AG10803 (cell line): ENCODE results near the gene RPRML.
"Not testable (repeated sequence)": the region's sequence is repeated elsewhere in the genome, so short reads cannot be mapped to it uniquely, and the experiment has no call there.

Experiments used
- DNase-seq: peaks from one replicate; pipeline ENCODE4 v3.0.0; 2010; ENCODE audit warnings: low read depth
- H3K4me3 ChIP-seq: 2 replicates; pipeline ENCODE4 v1.5.1; 2011; ENCODE audit warnings: mild to moderate bottlenecking, low read length, control low read depth
- CTCF ChIP-seq: conservative IDR thresholded peaks from 2 replicates; pipeline ENCODE4 v1.5.1; 2011; ENCODE audit warnings: mild to moderate bottlenecking, low read length, control low read depth, inconsistent platforms

RPRML gene

DNA sequence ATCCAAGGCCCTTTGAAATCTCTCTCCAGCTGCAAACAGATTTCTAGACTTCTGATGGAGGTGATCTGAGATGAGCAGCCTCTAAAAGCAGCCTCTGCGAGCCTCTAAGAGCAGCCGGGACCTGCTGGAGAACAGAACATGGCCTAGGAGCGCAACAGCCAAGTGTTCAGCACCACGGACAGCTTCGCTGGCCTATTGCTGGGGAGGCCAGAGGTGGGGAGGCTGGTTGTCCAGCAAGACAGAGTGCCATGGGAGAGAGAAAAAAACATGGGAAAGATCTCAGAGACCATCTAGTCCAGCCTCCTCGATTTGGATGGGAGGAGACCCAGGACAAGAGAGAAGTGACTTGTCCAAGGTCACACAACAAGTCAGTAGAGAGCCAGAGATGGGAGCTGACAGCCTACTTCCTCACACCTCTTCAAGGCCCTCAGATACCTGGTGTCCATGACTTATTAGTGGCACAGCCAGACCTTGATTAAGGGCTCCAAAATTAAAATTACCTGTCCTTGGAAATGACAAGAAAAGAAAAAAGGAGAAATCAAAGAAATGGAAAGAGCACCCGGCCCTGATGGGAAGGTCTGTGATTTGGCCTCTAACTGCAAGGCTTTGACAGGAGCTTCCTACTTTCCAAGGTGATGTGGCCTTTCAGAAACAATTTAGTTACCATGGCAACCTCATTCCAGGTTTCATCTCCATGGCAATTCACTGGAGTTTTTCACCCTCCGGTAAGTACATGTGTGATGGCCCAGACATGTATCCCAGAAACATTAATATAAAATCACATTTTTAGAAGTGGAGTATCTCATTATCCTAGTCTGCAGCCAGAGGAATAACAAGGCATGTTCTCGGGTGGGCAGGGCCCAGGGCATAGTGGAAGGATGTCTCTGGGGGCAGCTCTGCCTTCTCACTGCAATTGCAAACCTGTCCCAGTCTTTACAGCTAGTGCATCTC lies 14.5 kb downstream of the RPRML start:
- no peak for TF ChIP-seq CTCF
- no peak for DNase-seq
- H3K4me3 ChIP-seq, result no peak overlapping the region

GRCh38 chr17:46963571-46963970 lies 15.5 kb downstream of the RPRML start:
- TF ChIP-seq CTCF, result no peak
- no peak overlapping the region for H3K4me3 ChIP-seq
- no peak for DNase-seq

DNA sequence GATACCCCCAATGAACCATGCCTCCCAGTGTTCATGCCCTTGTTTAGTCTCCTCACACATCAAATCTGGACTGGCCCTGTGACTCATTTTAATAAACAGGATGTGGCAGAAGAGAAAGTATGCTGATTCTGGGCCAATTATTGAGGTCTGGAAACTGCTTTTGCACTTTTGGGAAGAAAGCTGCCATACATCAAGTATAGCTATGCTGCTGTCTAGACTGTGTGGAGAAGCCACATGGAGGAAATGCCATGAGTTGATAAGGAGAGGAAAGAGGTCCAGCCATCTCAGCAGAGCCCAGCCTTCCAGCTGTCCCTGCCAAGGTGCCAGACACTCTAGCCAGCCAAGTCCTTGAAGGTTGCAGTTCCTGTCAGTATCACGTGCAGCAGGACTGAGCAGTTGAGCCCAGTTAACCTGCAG lies 16.7 kb downstream of the RPRML start:
- H3K4me3 ChIP-seq, result no peak overlapping the region
- TF ChIP-seq CTCF, result no peak
- peak; percentile 92 for DNase-seq

- H3K4me3 ChIP-seq, result no peak overlapping the region
- TF ChIP-seq CTCF, result no peak
- DNase-seq, result no peak
These were observed 18.9 kb downstream of the RPRML start for GRCh38 chr17:46960152-46960551.

- DNase-seq, result peak; percentile 39
- no peak for TF ChIP-seq CTCF
- no peak overlapping the region for H3K4me3 ChIP-seq
These were observed 20.9 kb downstream of the RPRML start for GRCh38 chr17:46958041-46958591.

GRCh38 chr17:46953191-46953590 lies 25.9 kb downstream of the RPRML start:
- not testable (repeated sequence) for DNase-seq, H3K4me3 ChIP-seq

DNA sequence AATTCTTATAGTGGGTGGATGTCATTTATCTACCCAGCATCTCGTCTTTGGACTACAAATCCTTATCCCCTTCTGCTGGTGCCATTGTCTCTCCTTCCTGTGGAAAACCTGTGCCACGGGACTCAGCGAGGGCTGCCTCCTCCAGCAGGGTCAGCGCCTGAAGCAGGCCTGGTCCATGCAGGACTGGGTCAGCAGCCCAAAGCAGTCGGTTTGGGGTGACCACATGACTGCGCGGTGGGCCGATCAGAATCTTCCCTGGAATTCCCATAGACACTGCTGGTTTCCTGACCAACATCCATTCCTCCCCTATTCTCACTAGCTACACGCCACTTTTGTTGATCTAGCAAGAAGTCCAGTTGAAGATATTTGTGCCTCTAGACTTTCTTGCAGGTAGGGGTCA lies 26.9 kb downstream of the RPRML start:
- no peak for TF ChIP-seq CTCF
- H3K4me3 ChIP-seq, result no peak overlapping the region
- DNase-seq, result no peak
